ENCODE results near the gene YWHAB. TPM values are rescaled to one million over a fixed set of nuclear protein-coding genes. Genes with fewer than 3 reads are reported as not detected.
"Not testable (repeated sequence)": the region's sequence is repeated elsewhere in the genome, so short reads cannot be mapped to it uniquely, and the experiment has no call there.

Gene YWHAB
- total RNA-seq, 1 donor from 2014 or later: 181 TPM

- Mint-ChIP-seq H3K27ac (ENCODE audit: unreplicated experiment) (no peak overlapping the region), H3K9me3 (ENCODE audit: unreplicated experiment) (peaks cover 3% of the 10 kb centered on the region), H3K36me3 (ENCODE audit: unreplicated experiment) (peaks cover 5% of the 10 kb centered on the region), H3K27me3 (ENCODE audit: unreplicated experiment) (peaks cover 8% of the 10 kb centered on the region), H3K4me3 (ENCODE audit: unreplicated experiment) (no peak overlapping the region), H3K4me1 (ENCODE audit: low read depth, unreplicated experiment) (no peaks in the 10 kb centered on the region)
- TF ChIP-seq, protein P1, sequence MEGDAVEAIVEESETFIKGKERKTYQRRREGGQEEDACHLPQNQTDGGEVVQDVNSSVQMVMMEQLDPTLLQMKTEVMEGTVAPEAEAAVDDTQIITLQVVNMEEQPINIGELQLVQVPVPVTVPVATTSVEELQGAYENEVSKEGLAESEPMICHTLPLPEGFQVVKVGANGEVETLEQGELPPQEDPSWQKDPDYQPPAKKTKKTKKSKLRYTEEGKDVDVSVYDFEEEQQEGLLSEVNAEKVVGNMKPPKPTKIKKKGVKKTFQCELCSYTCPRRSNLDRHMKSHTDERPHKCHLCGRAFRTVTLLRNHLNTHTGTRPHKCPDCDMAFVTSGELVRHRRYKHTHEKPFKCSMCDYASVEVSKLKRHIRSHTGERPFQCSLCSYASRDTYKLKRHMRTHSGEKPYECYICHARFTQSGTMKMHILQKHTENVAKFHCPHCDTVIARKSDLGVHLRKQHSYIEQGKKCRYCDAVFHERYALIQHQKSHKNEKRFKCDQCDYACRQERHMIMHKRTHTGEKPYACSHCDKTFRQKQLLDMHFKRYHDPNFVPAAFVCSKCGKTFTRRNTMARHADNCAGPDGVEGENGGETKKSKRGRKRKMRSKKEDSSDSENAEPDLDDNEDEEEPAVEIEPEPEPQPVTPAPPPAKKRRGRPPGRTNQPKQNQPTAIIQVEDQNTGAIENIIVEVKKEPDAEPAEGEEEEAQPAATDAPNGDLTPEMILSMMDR (IDR thresholded peaks at IDR 0.05; ENCODE audit: partially characterized antibody, unreplicated experiment): no peak
- no peak for DNase-seq
Measured at GRCh38 chr20:44856856-44857448, 28.6 kb upstream of the YWHAB start.

GRCh38 chr20:44858606-44859360 is 26.7 kb upstream of the YWHAB start:
- Mint-ChIP-seq H3K9me3 (ENCODE audit: unreplicated experiment) (peaks cover 3% of the 10 kb centered on the region), H3K27ac (ENCODE audit: unreplicated experiment) (no peak overlapping the region), H3K4me3 (ENCODE audit: unreplicated experiment) (no peak overlapping the region), H3K27me3 (ENCODE audit: unreplicated experiment) (peaks cover 8% of the 10 kb centered on the region), H3K4me1 (ENCODE audit: low read depth, unreplicated experiment) (peaks cover 3% of the 10 kb centered on the region), H3K36me3 (ENCODE audit: unreplicated experiment) (peaks cover 5% of the 10 kb centered on the region)
- TF ChIP-seq, protein P1 (IDR thresholded peaks at IDR 0.05; ENCODE audit: partially characterized antibody, unreplicated experiment): no peak
- DNase-seq: no peak

DNA sequence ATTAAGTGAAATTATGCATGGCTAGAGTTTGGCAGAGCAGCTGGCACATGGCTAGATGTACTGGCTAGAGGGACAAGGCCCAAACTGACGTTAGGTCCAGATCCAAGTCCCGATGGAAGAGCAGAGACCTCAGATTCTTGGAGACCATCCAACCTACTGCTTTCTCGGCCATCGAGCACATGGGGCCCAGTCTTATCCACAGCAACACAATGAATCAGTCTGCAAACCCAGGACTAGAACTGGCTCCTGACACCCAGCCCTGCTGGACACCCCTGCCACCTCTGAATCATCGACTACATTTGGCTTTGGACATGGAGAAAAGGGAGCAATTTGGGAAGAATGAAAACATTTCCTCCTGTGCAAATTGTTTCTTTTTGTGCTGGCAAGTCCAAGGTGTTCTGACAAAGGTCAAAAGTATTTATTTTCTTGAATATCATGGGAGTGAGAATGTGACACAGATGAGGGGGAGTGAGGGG is 23.9 kb upstream of the YWHAB start:
- Mint-ChIP-seq H3K27ac (ENCODE audit: unreplicated experiment) (no peak overlapping the region), H3K9me3 (ENCODE audit: unreplicated experiment) (peaks cover 1% of the 10 kb centered on the region), H3K36me3 (ENCODE audit: unreplicated experiment) (no peaks in the 10 kb centered on the region), H3K4me1 (ENCODE audit: low read depth, unreplicated experiment) (peaks cover 6% of the 10 kb centered on the region), H3K27me3 (ENCODE audit: unreplicated experiment) (peaks cover 5% of the 10 kb centered on the region), H3K4me3 (ENCODE audit: unreplicated experiment) (no peak overlapping the region)
- no peak for DNase-seq
- TF ChIP-seq, protein P1 (IDR thresholded peaks at IDR 0.05; ENCODE audit: partially characterized antibody, unreplicated experiment): no peak

DNA sequence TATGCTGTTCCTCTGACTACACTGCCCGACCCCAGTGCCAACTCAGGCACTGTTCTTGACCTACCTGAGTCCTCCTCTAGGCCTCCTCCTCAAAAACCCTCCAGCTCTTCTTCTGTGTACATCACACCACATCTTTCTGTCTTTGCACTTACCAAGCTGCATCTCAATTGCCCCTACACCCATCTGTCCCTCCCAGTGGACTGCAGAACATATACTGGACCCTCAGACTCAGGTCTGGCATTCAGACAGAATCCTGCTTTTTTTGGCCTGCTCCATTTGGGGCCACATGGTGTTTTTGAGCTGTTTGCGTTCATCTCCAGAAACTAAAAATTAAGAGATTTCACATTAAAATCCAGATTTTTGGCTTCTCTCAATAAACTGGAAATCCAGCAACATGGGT is 23.2 kb upstream of the YWHAB start:
- Mint-ChIP-seq H3K4me1 (ENCODE audit: low read depth, unreplicated experiment) (peaks cover 6% of the 10 kb centered on the region), H3K4me3 (ENCODE audit: unreplicated experiment) (no peak overlapping the region), H3K27me3 (ENCODE audit: unreplicated experiment) (peaks cover 4% of the 10 kb centered on the region), H3K36me3 (ENCODE audit: unreplicated experiment) (no peaks in the 10 kb centered on the region), H3K9me3 (ENCODE audit: unreplicated experiment) (peaks cover 1% of the 10 kb centered on the region), H3K27ac (ENCODE audit: unreplicated experiment) (no peak overlapping the region)
- TF ChIP-seq, protein P1 (IDR thresholded peaks at IDR 0.05; ENCODE audit: partially characterized antibody, unreplicated experiment): no peak
- no peak for DNase-seq

- not testable (repeated sequence) for H3K27me3 Mint-ChIP-seq (ENCODE audit: unreplicated experiment); H3K4me3 Mint-ChIP-seq (ENCODE audit: unreplicated experiment); H3K36me3 Mint-ChIP-seq (ENCODE audit: unreplicated experiment); H3K4me1 Mint-ChIP-seq (ENCODE audit: low read depth, unreplicated experiment); DNase-seq; H3K9me3 Mint-ChIP-seq (ENCODE audit: unreplicated experiment); H3K27ac Mint-ChIP-seq (ENCODE audit: unreplicated experiment)
Measured at GRCh38 chr20:44863365-44864084, 22.0 kb upstream of the YWHAB start.

DNA sequence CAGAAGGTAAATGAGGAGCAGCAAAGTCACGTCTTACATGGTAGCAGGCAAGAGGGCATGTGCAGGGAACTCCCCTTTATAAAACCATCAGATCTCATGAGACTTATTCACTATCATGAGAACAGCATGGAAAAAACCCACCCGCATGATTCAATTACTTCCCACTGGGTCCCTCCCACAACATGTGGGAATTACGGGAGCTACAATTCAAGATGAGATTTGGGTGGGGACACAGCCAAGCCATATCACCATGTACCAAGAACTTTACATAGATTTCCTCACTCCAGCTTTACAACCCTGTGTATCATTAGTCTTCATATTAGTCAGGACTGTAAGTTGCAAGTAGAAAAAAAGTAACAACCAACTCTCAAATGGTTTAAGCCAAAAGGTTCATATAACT is 21.0 kb upstream of the YWHAB start:
- not testable (repeated sequence) for H3K4me3 Mint-ChIP-seq (ENCODE audit: unreplicated experiment); DNase-seq; H3K36me3 Mint-ChIP-seq (ENCODE audit: unreplicated experiment); H3K9me3 Mint-ChIP-seq (ENCODE audit: unreplicated experiment); H3K4me1 Mint-ChIP-seq (ENCODE audit: low read depth, unreplicated experiment); H3K27ac Mint-ChIP-seq (ENCODE audit: unreplicated experiment); H3K27me3 Mint-ChIP-seq (ENCODE audit: unreplicated experiment)
